DMS 273 (cell line): ENCODE measurements around the gene DNAH1.
A peak's percentile ranks its signal among the peaks of the same experiment; 100 is the strongest.

Experiments
- DNase-seq: peaks from one replicate; lab custom pipeline; 2025; ENCODE audit not compliant: unreplicated experiment; lab: John Stamatoyannopoulos, UW

Gene DNAH1

DNA sequence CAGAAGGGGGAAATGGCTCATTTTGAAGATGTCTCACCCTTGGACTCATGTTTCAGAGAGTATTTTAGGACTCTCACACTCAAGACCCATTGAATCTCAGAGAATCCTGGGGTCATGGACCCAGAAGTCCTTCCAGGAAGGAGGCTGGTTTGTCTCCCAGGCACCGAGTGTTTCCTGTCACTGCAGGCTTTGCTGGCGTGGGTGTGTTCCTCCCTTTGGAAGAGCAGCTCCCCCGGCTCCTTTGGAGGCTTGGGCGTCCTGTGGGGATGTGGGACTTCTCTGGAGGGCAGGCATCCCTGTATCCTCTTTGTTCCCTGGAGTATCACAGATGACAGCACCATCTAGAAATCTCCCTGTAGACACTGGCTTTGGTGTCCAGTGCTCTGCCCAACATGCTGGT lies 40.0 kb downstream of the DNAH1 start:
- no peak for DNase-seq

DNA sequence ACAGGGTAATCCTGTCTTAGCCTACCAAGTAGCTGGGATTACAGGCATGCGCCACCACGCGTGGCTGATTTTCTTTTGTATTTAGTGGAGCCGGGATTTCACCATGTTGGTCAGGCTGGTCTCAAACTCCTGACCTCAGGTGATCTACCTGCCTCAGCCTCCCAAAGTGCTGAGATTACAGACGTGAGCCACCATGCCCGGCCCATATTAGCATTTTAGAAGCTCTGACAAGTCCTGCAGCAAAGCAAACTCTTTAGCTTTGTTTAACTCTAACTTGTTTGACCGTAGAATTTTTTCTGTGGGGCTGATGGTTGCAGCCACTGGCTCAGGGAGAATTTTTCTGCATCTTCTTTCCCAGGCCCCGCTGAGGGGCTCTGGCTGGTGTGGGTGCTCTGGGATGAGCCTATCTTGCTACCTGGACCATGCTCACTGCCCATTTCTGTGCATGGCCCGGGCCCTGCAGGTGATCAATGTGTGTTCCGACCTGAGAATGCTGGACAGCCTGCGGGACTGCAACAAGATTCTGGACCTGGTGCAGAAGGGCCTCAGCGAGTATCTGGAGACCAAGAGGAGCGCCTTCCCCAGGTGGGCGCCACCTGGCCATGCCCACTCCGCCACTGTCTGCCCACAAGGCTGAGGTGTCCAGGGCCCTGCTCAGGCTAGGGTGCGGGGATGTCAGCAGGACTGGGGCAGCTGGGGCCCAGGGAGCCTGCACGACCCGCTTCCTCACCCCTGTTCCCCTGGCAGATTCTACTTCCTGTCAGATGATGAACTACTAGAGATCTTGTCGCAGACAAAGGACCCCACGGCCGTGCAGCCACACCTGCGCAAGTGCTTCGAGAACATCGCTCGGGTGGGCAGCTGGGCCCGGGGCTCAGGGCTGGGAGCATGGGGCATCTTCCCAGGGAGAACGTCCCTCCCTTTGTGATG lies 41.3 kb downstream of the DNAH1 start:
- no peak for DNase-seq

DNA sequence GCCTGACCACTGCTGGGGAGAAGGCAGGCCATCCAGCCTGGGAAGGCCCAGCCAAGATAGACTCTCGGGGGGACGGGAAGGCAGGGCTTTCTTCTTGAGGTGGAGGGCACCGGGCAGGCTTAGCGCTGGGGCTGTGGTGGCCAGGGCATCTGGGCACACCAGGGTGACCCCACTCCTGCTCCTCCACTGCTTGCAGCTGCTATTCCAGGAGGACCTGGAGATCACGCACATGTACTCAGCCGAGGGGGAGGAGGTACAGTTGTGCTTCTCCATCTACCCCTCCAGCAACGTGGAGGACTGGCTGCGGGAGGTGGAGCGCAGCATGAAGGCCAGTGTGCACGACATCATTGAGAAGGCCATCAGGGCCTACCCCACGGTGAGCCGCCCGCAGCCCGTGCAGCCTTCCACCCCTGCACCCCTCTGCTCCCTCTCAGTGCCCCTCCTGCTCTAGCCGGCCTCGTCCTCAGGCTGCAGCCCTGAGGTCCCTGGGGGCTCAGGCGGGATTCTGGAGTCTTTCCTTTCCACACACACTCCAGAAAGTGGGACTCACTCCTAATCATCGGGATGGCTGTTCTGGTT lies 42.3 kb downstream of the DNAH1 start:
- DNase-seq: no peak

DNA sequence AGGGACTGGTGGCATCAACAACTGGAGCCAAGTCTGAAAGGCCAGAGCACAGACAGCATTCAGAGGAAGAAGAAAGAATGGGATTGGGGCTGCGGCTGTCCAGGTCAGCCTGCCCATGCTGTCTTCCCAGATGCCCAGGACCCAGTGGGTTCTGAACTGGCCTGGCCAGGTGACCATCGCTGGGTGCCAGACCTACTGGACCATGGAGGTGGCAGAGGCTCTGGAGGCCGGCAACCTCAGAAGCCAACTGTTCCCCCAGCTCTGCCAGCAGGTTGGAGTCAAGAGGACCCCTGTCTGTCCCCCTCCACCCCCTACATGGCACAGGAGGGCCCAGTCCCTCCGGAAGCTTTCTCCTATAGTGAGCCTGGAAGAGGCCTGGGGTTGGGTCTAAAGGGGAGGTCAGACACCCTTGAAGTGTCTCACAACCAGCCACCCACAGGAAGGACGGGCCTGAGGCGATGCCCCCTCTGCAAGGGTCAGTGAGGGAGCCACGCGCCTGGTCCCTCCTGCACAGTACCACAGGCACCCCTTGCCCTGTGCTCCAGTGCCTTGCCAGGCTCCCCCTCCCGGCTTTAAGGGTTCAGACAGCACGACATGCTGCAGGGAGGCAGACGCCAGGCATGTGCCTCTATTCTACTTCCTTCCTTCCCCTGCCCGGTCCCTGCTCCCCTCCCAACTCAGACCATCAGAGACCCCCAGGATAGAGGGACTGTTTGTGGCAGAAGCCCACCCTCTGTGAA lies 43.2 kb downstream of the DNAH1 start:
- no peak for DNase-seq

DNA sequence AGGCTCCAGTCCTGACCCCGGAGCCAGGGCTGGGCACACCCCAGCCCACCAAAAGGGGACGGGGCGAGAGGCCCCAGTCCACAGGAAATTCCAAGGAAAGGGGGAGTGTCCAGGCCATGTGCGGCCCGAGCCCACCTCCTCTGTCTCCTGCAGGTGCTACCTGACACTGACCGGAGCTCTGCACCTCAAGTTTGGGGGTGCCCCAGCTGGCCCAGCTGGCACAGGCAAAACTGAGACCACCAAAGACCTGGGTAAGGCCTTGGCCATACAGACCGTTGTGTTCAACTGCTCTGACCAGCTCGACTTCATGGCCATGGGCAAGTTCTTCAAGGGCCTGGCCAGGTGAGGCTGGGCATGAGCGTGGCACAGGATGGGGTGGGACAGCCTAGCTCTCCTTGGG lies 44.9 kb downstream of the DNAH1 start:
- no peak for DNase-seq

DNA sequence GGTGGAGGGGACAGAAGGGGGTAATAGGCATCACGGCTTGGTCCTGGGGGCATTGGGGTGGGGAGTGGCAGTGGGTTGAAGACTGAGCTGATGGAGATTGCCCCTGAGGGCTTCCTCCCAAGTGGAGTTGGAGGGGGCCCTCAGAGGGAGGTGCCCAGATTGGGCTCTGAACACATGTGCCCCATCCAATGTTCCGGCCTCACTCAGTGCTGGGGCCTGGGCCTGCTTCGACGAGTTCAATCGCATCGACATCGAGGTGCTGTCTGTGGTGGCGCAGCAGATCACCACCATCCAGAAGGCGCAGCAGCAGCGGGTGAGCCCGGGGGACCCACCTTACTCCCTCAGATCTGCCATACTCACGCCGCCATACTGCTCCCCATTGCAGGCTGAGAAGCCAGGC lies 45.3 kb downstream of the DNAH1 start:
- no peak for DNase-seq

DNA sequence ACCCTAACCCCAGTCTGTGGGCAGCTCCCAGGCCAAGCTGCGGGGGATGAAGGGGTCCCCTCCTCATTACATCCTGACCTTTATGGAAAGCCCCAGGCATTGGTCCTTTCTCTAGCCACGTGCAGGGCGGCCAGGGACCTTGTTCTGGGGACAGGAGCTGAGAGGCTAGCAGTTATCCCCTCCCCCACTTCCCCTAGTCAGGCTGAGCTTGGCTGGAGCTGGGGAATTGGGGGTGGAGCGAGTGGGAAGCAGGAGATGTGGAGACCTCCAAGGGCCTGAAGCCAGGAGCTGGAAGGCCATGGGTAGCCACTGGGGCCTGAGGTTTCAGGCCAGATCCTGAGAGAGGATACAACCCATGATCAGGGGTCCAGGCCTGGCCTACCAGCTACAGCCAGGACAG lies 45.8 kb downstream of the DNAH1 start:
- no peak for DNase-seq

DNA sequence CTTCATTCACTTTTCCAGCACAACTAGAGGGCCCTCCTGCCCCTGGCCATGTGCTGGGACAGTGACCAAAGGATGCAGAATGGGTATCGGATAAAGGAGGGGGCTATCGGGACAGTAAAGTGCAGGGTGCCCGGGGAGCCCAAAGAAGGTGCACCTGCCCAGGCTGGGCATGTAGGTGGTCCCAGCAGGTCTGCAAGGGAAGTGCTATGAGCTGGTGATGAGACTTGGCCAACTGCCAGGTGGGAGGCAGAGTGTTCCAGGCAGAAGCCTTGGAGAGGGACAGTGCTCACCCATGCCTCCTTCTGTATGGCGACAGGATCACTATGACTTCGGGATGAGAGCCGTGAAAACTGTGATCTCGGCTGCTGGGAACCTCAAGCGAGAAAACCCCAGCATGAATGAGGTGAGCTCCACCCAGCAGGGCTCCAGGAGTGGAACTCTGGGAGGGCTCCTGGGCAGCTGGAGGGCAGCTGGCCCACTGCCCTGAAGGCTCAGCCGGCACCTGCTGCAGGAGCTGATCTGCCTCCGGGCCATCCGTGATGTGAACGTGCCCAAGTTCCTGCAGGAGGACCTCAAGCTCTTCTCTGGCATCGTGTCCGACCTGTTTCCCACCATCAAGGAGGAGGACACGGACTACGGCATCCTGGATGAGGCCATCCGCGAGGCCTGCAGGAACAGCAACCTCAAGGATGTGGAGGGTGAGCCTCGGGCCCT lies 48.4 kb downstream of the DNAH1 start:
- no peak for DNase-seq

DNA sequence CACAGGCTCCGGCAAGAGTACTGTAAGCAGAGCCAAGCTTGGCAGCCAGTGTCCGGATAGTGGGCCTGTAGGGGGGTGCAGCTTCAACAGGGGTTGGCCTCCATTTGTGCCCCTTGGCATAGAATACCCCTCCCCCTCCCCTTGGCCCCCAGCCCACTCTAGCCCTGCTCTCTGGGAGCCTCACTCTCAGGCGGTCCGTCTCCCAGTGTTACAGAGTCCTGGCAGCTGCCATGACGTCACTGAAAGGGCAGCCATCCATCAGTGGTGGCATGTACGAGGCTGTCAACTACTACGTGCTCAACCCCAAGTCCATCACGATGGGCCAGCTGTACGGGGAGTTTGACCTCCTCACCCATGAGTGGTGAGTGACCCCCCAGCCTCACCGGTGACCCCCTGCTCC lies 50.4 kb downstream of the DNAH1 start:
- DNase-seq: no peak

DNA sequence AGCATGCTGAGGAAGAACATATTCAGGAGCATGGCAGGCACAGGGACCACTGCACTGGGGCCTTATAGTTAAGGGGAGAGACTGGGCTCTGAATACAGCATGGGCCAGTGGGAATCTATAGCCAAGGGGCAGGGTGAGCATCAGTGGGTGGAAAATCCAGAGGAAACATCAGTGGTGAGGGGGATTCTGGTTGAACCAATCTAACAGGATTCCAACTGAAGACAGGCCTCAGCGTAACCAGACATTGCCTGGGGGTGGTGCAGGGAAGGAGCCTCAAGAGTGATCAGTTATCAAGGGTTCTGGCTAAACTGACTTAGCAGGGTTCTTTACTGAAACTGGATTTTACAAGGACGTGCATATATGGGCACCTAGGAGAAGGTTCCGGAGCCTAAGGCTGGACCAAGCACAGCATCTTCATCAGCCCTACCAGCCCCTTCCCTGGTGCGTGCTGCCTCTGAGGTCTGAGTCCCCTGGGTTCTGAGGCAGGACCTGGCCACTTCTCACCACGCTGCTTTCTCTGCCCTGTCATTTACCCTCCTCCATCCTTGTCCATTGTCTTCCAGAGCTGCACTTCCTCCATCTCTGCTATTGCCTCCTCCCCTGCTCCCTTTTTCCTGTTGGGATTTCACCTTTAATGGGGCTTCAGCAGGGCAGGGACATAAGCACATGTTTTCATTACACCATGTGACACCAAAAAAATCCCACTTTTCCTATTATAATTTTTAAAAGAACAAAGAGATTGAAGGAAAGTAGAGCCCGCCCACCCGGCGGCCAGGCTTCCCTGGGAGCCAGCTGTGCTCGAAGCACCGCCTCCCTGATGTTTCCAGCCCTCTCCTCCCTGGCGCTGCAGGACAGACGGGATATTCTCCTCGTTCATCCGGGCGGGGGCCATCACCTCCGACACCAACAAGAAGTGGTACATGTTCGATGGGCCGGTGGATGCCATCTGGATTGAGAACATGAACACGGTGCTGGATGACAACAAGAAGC lies 52.1 kb downstream of the DNAH1 start:
- no peak for DNase-seq

DNA sequence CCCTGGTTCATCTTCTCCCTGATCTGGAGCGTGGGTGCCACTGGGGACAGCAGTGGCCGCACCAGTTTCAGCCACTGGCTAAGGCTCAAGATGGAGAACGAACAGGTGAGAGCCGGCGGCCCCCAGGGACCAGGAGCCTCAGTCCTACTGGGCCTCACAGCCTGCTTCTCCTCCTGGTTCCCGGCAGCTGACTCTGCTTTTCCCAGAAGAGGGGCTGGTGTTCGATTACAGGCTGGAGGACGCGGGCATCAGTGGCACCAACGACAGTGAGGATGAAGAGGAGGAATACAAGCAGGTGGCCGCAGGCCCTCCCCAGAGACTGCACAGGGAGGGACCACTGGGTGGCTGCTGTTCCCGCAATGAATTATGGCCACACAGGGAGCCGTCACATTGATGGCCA lies 54.4 kb downstream of the DNAH1 start:
- DNase-seq: no peak

DNA sequence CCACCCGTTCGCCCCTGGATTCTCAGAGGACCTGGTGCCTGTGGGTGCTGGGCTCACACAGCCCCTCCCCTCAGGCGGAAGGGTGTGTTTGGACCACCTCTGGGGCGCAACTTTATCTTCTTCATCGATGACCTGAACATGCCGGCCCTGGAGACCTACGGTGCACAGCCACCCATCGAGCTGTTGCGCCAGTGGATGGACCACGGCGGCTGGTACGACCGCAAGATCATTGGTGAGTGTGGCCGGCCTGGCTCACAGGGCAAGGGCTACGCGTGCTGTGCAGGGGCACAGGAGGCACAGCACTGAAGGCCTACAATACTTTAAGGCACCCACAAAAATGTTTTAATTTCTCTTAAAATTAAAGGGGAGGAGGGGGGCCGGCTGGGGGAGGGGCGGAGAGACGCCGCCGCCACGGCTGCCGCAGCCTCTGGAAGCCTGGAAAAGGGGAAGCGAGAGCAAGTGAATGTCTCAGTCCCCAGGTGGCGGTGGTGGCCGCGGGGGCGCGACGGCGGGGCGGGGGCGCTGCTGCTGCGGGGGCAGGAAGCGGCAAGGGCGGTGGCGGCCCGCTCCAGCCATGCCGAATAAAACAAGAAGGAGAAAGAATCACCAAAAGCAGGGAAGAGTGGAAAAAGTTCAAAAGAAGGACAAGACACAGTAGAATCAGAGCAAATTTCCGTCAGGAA lies 56.8 kb downstream of the DNAH1 start:
- no peak for DNase-seq

DNA sequence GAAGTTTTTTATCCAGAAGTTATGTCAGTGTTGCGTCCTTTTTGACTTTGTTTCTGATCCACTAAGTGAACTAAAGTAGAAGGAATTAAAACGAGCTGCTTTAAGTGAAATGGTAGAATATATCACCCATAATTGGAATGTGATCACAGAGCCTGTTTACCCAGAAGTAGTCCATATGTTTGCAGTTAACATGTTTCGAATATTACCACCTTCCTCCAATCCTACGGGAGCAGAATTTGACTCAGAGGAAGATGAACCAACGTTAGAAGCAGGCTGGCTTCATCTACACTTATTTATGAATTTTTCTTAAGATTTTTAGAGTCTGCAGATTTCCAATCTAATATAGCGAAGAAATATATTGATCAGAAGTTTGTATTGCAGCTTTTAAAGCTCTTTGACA lies 57.6 kb downstream of the DNAH1 start:
- no peak for DNase-seq

DNA sequence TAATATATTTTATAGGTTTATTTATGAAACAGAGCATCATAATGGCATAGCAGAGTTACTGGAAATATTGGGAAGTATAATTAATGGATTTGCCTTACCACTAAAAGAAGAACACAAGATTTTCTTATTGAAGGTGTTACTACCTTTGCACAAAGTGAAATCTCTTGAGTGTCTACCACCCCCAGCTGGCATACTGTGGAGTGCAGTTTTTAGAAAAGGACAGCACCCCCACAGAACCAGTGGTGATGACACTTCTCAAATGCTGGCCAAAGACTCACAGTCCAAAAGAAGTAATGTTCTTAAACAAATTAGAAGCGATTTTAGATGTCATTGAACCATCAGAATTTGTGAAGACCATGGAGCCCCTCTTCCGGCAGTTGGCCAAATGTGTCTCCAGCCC lies 58.1 kb downstream of the DNAH1 start:
- DNase-seq: peak; percentile 24

DNA sequence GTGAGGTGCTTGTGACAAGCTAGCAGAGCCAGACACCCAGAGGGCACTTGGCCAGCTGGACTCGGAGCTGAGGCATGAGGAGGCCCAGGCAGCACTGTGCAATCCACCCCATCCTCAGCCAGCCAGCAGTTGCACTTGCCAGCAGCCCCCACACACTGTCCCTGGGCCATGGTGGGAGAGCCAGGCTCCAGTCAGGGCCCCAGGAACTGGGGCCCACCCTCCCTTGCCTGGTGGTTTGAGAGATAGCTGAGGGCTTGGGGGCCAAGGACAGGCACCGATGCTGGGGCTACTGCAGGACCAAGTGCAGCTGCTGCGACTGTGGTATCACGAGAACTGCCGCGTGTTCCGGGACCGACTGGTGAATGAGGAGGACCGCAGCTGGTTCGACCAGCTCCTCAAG lies 63.5 kb downstream of the DNAH1 start:
- no peak for DNase-seq

DNA sequence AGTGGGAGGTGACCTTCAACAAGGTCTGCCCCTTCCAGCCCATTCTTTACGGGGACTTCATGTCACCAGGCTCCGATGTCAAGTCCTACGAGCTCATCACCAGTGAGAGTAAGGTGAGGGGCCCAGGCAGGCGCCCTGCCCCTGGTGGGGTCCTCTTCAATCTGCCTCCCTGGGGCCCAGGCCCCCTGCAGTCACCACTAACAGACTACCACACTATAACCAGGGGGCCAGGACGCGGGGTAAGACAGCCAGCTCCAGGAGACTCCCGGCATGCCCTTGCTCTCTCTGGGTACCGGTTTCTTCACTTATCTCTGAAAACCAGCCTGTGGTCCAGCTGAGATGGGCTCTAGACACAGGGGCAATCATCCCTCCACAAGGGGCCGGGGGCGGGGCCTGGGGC lies 63.9 kb downstream of the DNAH1 start:
- no peak for DNase-seq

DNA sequence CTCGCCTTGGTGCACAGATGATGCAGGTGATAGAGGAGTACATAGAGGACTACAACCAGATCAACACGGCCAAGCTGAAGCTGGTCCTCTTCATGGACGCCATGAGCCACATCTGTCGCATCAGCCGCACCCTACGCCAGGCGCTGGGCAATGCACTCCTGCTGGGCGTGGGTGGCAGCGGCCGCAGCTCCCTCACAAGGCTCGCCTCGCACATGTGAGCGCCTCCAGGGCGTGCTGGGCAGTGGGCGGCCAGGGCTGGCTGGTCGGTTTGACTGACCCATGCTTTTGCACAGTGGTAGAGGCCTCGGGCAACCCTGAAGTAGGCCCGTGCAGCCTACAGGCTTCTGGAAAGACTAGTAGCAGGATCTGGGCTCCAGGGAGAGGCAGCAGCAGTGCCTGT lies 65.5 kb downstream of the DNAH1 start:
- no peak for DNase-seq

DNA sequence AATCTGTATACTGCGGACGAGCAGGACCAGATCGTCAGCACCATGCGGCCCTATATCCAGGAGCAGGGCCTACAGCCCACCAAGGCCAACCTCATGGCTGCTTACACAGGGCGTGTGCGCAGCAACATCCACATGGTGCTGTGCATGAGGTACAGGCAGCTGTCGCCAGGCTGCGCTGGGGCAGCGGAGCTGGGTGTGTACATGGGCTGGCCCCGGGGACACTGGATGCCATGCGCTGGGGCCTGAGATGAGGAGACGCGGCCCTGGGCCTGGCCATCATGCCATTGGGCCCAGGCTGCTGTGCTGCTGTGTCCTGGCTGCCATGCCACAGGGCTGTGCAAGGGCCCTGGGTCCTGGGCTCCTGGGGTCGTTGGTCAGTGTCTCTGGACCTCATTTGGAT lies 67.3 kb downstream of the DNAH1 start:
- no peak for DNase-seq

DNA sequence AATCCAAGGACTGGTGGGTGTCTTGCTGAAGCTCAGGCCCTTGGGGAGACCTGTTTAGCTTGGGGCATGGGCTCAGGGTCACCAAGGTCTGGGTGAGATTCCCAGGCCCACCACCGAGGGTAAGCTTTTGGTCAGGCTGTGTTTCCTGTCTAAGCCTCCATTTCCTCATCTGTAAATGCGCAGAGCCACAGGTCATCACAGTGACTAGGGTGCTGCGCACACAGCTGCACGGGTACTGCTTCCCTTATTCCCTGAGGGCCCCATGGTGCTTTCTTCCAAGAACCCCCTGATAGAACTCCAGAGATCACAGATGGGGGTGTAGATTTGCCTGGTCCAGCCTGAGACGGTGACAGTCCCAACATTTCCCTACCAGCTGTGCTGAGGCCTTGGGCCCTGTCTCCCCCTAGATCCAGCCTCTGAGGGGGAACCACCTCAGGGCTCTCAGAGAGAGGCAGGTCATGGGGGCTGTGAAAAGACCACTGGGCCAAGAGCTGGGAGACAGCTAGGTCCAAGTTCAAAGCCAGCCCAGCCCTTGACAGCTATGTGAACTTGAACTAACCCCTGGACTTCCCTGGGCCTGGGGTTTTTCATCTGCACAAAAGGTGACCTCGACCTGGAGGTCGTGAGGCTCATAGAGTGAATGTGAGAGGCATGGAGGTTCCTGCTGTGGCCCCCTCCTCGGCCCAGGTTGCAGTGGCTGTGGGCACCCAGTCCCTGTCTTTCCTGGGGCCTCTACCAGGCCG lies 68.1 kb downstream of the DNAH1 start:
- DNase-seq: no peak
